ENCODE measurements around the gene SCNM1. TPM values are rescaled to one million over a fixed set of nuclear protein-coding genes. Genes with fewer than 3 reads are reported as not detected.

Gene SCNM1
- total and polyA plus RNA-seq, 9 of the 15 experiments (the other 6 are each of a cell fraction or from before 2014, with no cell fraction given) = 17.2 to 204 (median 63.0) TPM

- no peak for TF ChIP-seq CEBPZ (IDR thresholded peaks at IDR 0.05; ENCODE audit: borderline replicate concordance, low read depth, low read length)
- no peak for TF ChIP-seq ETS2 (tag; IDR thresholded peaks at IDR 0.05; ENCODE audit: borderline replicate concordance, poor library complexity, severe bottlenecking)
- no peak for TF ChIP-seq CBFA2T2 (conservative IDR thresholded peaks at IDR 0.05)
- TF ChIP-seq POU5F1 (IDR thresholded peaks at IDR 0.05; ENCODE audit: borderline replicate concordance, low read depth, low read length, partially characterized antibody) = no peak
- TF ChIP-seq EP400 (IDR thresholded peaks at IDR 0.05) = no peak
- no peak for TF ChIP-seq GMEB1 (CRISPR knock-in tag; IDR thresholded peaks at IDR 0.05)
- TF ChIP-seq ERF (CRISPR knock-in tag; IDR thresholded peaks at IDR 0.05) = no peak
- TF ChIP-seq CHCHD3 (CRISPR knock-in tag; IDR thresholded peaks at IDR 0.05) = no peak
- no peak; a peak in 1 of 4 replicates for TF ChIP-seq TEAD1 (CRISPR knock-in tag; IDR thresholded peaks at IDR 0.05)
- no peak for TF ChIP-seq ZNF232 (CRISPR knock-in tag; IDR thresholded peaks at IDR 0.05)
- TF ChIP-seq ZNF212 (CRISPR knock-in tag; IDR thresholded peaks at IDR 0.05) = no peak
- no peak for TF ChIP-seq MCM3 (IDR thresholded peaks at IDR 0.05)
- no peak for TF ChIP-seq RBM15 (IDR thresholded peaks at IDR 0.05; ENCODE audit: insufficient read depth, low read length)
- no peak for TF ChIP-seq ZNF3 (CRISPR knock-in tag; IDR thresholded peaks at IDR 0.05)
- TF ChIP-seq ZNF57 (CRISPR knock-in tag; IDR thresholded peaks at IDR 0.05) = no peak
- TF ChIP-seq PTBP1 (IDR thresholded peaks at IDR 0.05; ENCODE audit: low read depth, low read length) = no peak
- TF ChIP-seq ZNF639 (CRISPR knock-in tag; conservative IDR thresholded peaks at IDR 0.05 in 1 of 2, IDR thresholded peaks at IDR 0.05 in 1 of 2) = no peak; a peak in 1 of 4 replicates
- no peak for TF ChIP-seq ZNF436 (CRISPR knock-in tag; IDR thresholded peaks at IDR 0.05)
- TF ChIP-seq TCF7L2 (IDR thresholded peaks at IDR 0.05; ENCODE audit: low read depth, low read length) = no peak; the same call in 1 of the 2 replicates
- TF ChIP-seq CAMTA2 (CRISPR knock-in tag; conservative IDR thresholded peaks at IDR 0.05) = no peak
Measured at GRCh38 chr1:151165281-151165737, 635 bp upstream of the SCNM1 start (continued).
